IPS-NIHi7 (cell line): Measurements from ENCODE around the gene SLC9A1.

Source experiments
- DNase-seq: peaks from one replicate; pipeline ENCODE4 v3.0.0; 2012; ENCODE audit warnings: mixed read lengths; ENCODE audit errors: extremely low spot score

SLC9A1 gene

DNA sequence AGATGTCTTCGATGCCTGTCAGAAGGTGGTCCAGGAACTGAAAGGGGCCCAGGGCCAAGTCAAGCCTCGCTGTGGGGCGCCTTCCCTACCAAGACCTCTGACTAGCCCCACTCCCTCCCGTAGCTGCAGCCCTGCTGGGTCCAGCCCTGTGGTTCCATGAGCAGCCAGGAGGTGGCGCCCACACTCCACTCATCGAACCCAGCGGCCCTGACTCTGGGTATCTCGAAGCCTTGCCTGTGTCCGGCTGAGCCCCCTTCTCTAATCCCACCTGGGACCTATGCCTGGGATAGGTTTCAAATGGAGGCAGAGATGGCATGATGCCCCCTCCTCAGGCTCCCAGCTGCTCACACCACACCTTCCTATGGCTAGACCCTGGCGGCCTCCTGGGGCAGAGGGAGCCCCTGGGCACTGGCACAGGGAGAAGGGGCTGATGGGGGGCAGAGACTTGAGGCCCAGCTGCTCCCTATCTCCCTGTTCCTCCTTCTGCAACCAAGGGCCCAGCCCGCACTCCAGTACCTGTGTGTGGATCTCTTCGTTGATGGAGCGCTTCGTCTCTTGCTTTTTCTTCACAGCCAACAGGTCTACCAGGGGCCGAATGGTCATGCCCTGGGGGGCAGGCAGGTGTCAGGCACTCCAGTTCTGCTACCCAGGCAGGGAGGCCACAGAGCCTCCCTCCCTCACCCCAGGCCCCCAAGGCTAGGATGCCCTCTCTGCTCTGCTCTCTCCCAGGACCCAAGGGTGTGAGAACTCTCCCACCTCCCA lies 52.0 kb downstream of the SLC9A1 start:
- DNase-seq: peak; percentile 93

DNA sequence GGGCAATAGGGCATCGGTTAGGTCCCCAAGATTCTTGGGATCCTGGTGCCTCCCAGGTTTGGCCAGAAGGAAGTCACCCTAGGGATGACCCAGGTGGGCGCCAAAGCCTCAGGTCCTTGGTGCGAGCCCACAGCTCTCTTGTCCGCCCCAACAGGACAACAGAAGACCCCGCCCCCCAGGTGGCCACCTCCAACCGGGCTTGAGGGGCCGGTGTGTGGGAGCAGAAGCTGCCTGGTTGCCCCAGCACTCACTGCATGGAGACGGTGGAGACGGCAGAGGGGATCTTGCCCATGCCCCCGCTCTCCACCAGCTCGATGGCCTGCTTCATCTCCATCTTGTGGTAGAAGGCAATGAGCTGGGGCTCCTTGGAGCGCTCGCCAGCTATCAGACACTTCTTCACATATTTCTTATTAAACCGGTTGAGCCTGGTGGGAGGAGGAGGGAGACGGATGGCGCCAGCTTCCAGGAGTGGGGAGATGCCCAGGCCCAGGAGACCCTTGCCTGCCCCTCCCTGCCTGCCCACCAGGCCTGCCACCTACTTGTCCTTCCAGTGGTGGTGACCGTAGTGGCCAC lies 52.7 kb downstream of the SLC9A1 start:
- DNase-seq: no peak

DNA sequence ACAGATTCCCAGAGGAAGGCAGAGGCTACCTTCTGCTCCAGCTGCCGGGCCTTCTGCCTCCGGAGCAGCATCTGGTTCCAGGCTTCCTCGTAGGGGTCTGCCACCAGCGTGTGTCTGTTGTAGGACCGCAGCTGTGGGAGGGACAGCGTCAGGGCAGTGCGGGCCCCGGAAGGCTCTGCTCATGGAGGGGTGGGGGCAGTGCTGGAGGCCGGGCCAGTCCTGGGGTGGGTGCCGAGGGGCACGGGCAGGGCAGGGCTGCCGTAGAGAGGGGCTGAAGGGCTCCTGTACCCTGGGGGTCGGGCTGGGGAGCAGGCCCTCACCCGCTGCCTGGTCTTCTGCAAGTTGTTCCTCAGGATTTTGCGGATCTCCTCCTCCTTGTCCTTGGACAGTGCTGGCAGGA lies 53.2 kb downstream of the SLC9A1 start:
- DNase-seq: no peak

GRCh38 chr1:27101054-27101491 lies 53.9 kb downstream of the SLC9A1 start:
- DNase-seq: no peak

DNA sequence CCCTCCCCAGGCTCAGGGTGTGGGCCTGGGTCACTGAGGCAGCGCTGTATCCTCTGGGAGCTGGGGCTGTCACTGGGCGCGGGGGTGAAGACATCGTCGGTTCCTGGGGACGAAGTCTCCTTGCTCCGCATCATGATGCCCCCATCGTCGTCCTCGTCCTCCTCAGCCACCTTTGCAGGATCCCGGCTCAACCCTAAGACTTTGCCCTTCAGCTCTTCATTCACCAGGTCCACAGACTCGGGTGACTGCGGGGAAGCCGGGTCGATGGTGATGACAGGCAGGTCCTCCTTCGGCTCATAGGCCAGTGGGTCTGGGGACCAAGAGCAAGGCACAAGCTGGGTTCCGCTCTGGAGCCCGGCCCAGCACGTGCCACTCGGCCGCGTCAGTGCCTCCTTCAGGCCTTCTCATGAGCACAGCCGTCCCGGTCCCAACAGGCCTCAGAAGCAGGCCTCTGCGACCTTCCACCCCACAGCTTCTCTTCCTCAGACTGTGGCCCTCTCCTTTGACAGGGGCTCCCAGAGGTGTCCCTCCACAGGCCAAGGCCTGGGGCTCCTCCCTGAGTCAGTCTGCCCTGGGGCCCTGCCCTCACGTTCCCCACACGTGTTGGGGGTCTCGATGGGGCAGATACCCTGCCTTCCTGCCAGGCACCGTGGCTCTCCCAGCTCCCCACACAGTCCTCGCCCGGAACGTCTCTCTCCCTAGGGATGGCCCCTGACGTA lies 54.4 kb downstream of the SLC9A1 start:
- no peak for DNase-seq

GRCh38 chr1:27099587-27100334 lies 55.2 kb downstream of the SLC9A1 start:
- DNase-seq: peak; percentile 46

DNA sequence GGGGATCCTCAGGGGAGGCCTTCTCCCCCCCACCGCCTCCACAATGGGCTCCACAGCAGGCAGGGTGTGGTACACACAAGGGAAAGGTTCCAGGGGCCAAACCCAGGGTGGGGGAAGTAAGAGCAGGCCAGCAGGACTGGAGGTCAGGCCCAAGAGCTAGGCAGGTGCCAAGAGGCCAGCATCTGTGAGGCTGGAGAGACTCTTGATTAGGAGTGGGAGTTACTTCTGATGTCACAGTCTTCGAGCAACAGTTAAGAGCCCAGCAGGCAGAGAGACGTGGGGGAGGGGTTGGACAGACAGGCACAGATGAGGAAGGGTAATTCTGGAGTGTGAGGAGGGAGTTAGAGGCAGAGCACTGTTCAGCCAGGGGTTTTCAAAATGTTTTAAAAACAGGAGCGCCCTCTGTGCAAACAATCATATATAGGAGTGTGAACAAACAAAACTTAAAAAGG lies 55.8 kb downstream of the SLC9A1 start:
- no peak for DNase-seq

DNA sequence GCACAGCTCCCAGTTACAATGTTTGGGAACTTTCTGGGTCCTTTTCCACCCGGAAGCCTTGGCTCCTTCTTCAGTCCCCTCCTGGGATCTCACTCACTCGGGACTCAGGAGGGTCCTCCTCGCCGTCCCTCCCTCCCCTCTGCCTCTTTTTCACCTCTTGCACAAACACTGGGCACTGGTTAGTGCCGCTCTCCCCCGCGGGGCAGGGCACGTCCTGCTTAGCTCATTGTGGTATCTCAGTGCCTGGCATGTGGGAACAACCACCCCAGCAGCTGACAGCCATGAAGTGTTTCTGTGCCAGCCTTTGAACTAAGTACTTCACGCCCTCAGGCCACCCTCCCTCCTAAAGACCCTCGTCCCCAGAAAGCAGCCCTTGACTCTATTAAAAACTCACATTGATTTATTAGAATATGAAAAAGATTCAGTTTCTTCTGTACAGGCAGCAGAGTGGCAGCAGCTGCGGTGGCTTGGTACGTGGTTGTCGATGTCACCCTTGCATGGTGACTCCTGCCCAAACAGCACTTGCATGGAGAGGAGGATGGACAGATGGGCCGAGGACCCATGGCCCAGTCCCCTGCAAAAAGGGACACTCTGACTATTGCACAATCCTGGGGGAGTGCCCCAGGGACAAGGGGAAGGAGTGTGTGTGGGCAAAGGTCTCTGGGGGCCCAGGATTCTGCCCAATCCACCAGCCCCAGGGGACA lies 56.3 kb downstream of the SLC9A1 start:
- no peak for DNase-seq

- peak; percentile 94 for DNase-seq
Measured at GRCh38 chr1:27097484-27097917, 57.4 kb downstream of the SLC9A1 start.

DNA sequence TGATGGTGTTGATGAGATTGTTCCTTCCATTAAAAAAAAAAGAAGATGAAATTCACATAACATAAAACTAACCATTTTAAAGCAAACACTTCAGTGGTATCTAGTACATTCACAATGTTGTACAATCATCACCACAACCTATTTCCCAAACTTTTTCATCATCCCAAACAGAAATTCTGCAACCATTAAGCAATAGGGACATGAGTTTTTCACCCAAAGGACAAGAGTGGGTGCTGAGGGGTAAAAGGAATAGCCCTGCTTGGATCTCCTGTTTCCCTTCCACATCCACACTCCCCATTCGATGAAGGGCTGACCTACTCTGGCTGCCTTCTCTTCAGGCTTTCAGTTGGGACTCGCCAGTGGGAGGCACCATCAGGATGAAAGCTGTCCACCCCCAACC lies 59.3 kb downstream of the SLC9A1 start:
- no peak for DNase-seq

- DNase-seq: no peak
Measured at GRCh38 chr1:27092888-27093287, 62.0 kb downstream of the SLC9A1 start.

GRCh38 chr1:27090911-27091310 lies 64.0 kb downstream of the SLC9A1 start:
- no peak for DNase-seq

GRCh38 chr1:27087371-27088220 lies 67.3 kb downstream of the SLC9A1 start:
- no peak for DNase-seq

- no peak for DNase-seq
Measured at GRCh38 chr1:27086628-27087027, 68.3 kb downstream of the SLC9A1 start.

GRCh38 chr1:27086026-27086425 lies 68.9 kb downstream of the SLC9A1 start:
- DNase-seq: no peak

GRCh38 chr1:27084107-27084506 lies 70.8 kb downstream of the SLC9A1 start:
- DNase-seq: no peak

- no peak for DNase-seq
Measured at GRCh38 chr1:27077968-27078367, 77.0 kb downstream of the SLC9A1 start.

DNA sequence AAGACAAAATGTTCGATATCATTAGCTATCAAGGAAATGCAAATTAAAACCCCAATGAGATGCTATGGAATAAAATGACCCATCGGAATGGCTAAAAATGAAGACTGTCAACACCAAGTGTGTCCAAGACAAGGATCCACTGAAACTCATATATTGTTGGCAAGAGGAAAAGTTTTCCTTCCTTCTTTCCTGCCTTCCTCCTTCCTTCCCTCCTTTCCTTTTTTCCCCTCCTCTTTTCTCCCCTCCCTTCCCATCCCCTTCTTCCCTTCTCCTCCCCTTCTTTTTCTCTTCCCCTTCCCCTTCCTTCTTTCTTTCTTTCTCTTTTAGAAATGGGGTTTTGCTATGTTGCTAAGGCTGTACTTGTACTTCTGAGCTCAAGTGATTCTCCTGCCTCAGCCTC lies 78.1 kb downstream of the SLC9A1 start:
- DNase-seq: no peak

- no peak for DNase-seq
Measured at GRCh38 chr1:27074175-27074780, 80.6 kb downstream of the SLC9A1 start.

DNA sequence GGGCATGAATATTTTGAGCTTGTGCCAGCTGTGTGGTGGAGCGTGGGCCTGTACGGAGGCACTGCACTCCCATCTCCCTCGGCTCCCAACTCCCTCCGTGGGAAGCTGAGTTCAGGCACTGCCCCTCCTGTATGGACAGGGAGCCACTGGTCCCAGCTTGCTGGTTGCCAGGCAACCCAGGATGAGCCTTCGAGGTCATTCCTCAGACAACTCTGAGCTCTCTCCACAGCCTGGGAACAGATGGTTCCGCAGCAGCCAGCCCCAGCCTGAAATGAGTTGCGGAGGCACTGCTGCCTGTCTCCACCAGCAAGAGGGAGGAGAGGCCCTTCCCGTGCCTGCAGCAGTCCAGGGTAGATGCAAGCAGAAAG lies 83.9 kb downstream of the SLC9A1 start:
- peak; percentile 55 for DNase-seq
